Endothelial cell of umbilical vein (primary cell): ENCODE data around the gene FUT2. TPM values are rescaled to one million over a fixed set of nuclear protein-coding genes. Genes with fewer than 3 reads are reported as not detected.
A peak's percentile ranks its signal among the peaks of the same experiment; 100 is the strongest.

Experiments
- BruUV-seq: library from RNA; stranded (reverse); fragments of 400-500 nt; replicated peaks from 2 replicates; lab custom pipeline; 2021; lab: Mats Ljungman, UMichigan
- CTCF ChIA-PET: fragments of 300-600, 350-600 bp; sonication (Branson Sonifier 250); formaldehyde crosslinking; loops from one replicate; lab custom pipeline; 2021; ENCODE audit warnings: antibody characterized with exemption, inconsistent platforms; lab: Charles Lee
- POLR2A ChIA-PET: fragments of 300-600, 350-600 bp; sonication (Branson Sonifier 250); formaldehyde crosslinking; loops from one replicate; lab custom pipeline; 2021; ENCODE audit warnings: antibody characterized with exemption, inconsistent platforms; lab: Charles Lee
- DNase-seq: peaks from one replicate; pipeline ENCODE4 v3.0.0-alpha.2; 2011; ENCODE audit warnings: low read depth, low spot score
- FAIRE-seq: peaks from 2 replicates; lab custom pipeline; 2011; peaks lifted over from hg19 to GRCh38; lab: Jason Lieb, UNC
- H2AFZ ChIP-seq: 2 replicates; pipeline ENCODE4 v1.6.0; 2012; ENCODE audit warnings: low read depth, low read length, control low read depth, inconsistent platforms
- H3K27ac ChIP-seq: 2 replicates; pipeline ENCODE4 v1.5.1; 2011; ENCODE audit warnings: low read depth, mild to moderate bottlenecking, control low read depth, low read length, moderate library complexity; ENCODE audit not compliant: insufficient read depth
- H3K27me3 ChIP-seq, 2 experiments: 2 replicates each; pipeline versions ENCODE4 v1.6.0 to v1.6.1; 2011; ENCODE audit warnings: low read length in 2 of 2, mixed read lengths in 1 of 2; ENCODE audit not compliant: control insufficient read depth in 2 of 2, insufficient read depth in 2 of 2
- H3K36me3 ChIP-seq, 2 experiments: 2 replicates in 1 of 2; 3 replicates in 1 of 2; pipeline ENCODE4 v1.5.1; 2011; ENCODE audit warnings: low read length in 2 of 2, mild to moderate bottlenecking in 1 of 2, moderate library complexity in 1 of 2; ENCODE audit not compliant: control insufficient read depth in 2 of 2, insufficient read depth in 2 of 2; ENCODE audit errors: extremely low read depth in 1 of 2
- H3K4me1 ChIP-seq: 3 replicates; pipeline ENCODE4 v1.5.1; 2011; ENCODE audit warnings: mild to moderate bottlenecking, low read length; ENCODE audit not compliant: control insufficient read depth, insufficient read depth; ENCODE audit errors: extremely low read depth
- H3K4me2 ChIP-seq: 2 replicates; pipeline ENCODE4 v1.6.1; 2011; ENCODE audit warnings: low read length, control low read depth, mixed read lengths; ENCODE audit not compliant: insufficient read depth
- H3K4me3 ChIP-seq, 3 experiments: fragments of 200-600 bp in 1 of 3; sonication (generic), shearing (Covaris generic) in 1 of 3; replicated peaks in 1 of 3; 2 replicates each; pipeline ENCODE4 v1.5.1; 2011 to 2016; ENCODE audit warnings: control low read depth in 3 of 3, low read length in 3 of 3, mild to moderate bottlenecking in 2 of 3, inconsistent platforms in 1 of 3, low read depth in 1 of 3, moderate library complexity in 1 of 3; ENCODE audit not compliant: insufficient read depth in 1 of 3
- H3K79me2 ChIP-seq: 2 replicates; pipeline ENCODE4 v1.6.0; 2012; ENCODE audit warnings: low read length, inconsistent platforms; ENCODE audit not compliant: control insufficient read depth, insufficient read depth
- H3K9ac ChIP-seq: replicated peaks from 2 replicates; pipeline ENCODE3; 2011; ENCODE audit warnings: low read length, control low read depth; ENCODE audit not compliant: insufficient read depth; ENCODE audit errors: extremely low read depth
- H3K9me1 ChIP-seq: replicated peaks from 3 replicates; pipeline ENCODE4 v1.6.0; 2011; ENCODE audit warnings: mild to moderate bottlenecking, low read length; ENCODE audit not compliant: control insufficient read depth, insufficient read depth; ENCODE audit errors: extremely low read depth
- H3K9me3 ChIP-seq: replicated peaks from 2 replicates; pipeline ENCODE4 v1.5.1; 2012; ENCODE audit warnings: low read length, inconsistent platforms; ENCODE audit not compliant: control insufficient read depth, insufficient read depth
- H4K20me1 ChIP-seq: replicated peaks from 2 replicates; pipeline ENCODE3; 2011; ENCODE audit warnings: mild to moderate bottlenecking, low read length; ENCODE audit not compliant: control insufficient read depth, insufficient read depth; ENCODE audit errors: extremely low read depth
- CTCF ChIP-seq, 2 donors: IDR thresholded peaks; 1 replicate in 1 of 2; 2 replicates in 1 of 2; pipeline ENCODE4 v1.5.1; 2011; ENCODE audit warnings: low read length in 2 of 2, mild to moderate bottlenecking in 2 of 2, moderate library complexity in 2 of 2, control low read depth in 1 of 2, inconsistent platforms in 1 of 2, low read depth in 1 of 2; ENCODE audit not compliant: insufficient read depth in 1 of 2; ENCODE audit errors: extremely low read depth in 1 of 2
- EZH2 ChIP-seq: IDR thresholded peaks from 2 replicates; pipeline ENCODE4 v1.6.1; 2012; ENCODE audit warnings: borderline replicate concordance, low read depth, mild to moderate bottlenecking, moderate library complexity, low read length, inconsistent platforms; ENCODE audit not compliant: severe bottlenecking
- FOS ChIP-seq: IDR thresholded peaks from 2 replicates; pipeline ENCODE4 v1.6.1; 2011; ENCODE audit warnings: mild to moderate bottlenecking, low read length, moderate library complexity, borderline replicate concordance; ENCODE audit not compliant: insufficient read depth
- POLR2A ChIP-seq: IDR thresholded peaks from 2 replicates; pipeline ENCODE4 v1.6.1; 2012; ENCODE audit warnings: low read depth, mild to moderate bottlenecking, control low read depth, low read length
- dilution Hi-C: fragments of 300-500 bp; cut with MboI; formaldehyde crosslinking; loops from one replicate; pipeline ENCODE4 v1.15.0; 2019; ENCODE audit warnings: low sequenced_read_pairs; ENCODE audit not compliant: extremely low pct_ligation_motif_present
- intact Hi-C: fragments of 100-400 bp; cut with micrococcal nuclease; formaldehyde crosslinking; loops from one replicate; pipeline ENCODE4 v1.10.0; 2022
- polyA plus RNA-seq, 4 experiments: library from polyadenylated mRNA; depleted of rRNA in 3 of 4; stranded (reverse) in 3 of 4; unstranded in 1 of 4; fragments of >200 nt; gene quantifications; 2 replicates each; pipeline versions ENCODE4 v1.2.1 to v1.2.3, GENCODE V29; 2011 to 2012; ENCODE audit warnings: missing spikeins in 1 of 4
- total RNA-seq: library from RNA; stranded (reverse); gene quantifications from 2 replicates; pipeline ENCODE4 v1.2.3, GENCODE V29; 2021

FUT2 gene
- total and polyA plus RNA-seq, 2 donors (not counting 3 experiments of a cell fraction or from before 2014, with no cell fraction given): not detected

- no peak overlapping the region for H3K4me2 ChIP-seq
- DNase-seq: no peak
- CTCF ChIA-PET: interaction anchor here (0.6 to 3.6 kb wide), 20 partner anchors 8 to 168 kb away, joined by 3 to 54 read pairs (median 10); partner anchors contain the start of genes CA11, HSD17B14, IZUMO1 and RASIP1
- no peak for FAIRE-seq
- H3K4me3 ChIP-seq: no peak overlapping the region
- POLR2A ChIA-PET: no interaction called here
- H4K20me1 ChIP-seq: no peaks in the 10 kb centered on the region
- no peaks in the 10 kb centered on the region for H3K9me3 ChIP-seq
- peak overlapping the region; percentile 41 for H2AFZ ChIP-seq
- dilution Hi-C loops: no loop called here
- no peak for TF ChIP-seq CTCF (IDR thresholded peaks at IDR 0.05; ENCODE audit: extremely low read depth in 1 of 2, insufficient read depth in 1 of 2, low read depth in 1 of 2, low read length in 2 of 2)
- no peak for TF ChIP-seq FOS
- TF ChIP-seq POLR2A: no peak
- TF ChIP-seq EZH2: no peak
- no peaks in the 10 kb centered on the region for H3K27me3 ChIP-seq
- no peak overlapping the region for H3K27ac ChIP-seq
- no peak overlapping the region for H3K9ac ChIP-seq
- no peaks in the 10 kb centered on the region for H3K79me2 ChIP-seq
- intact Hi-C loops: loop anchor here (2.0 kb wide), 1 partner anchor 114 kb away; no protein-coding TSS in a partner anchor
- H3K9me1 ChIP-seq: no peaks in the 10 kb centered on the region
- BruUV-seq: no TSS peak
- H3K36me3 ChIP-seq: no peaks in the 10 kb centered on the region
- no peaks in the 10 kb centered on the region for H3K4me1 ChIP-seq
Measured at GRCh38 chr19:48674216-48674809, 21.5 kb upstream of the FUT2 start.
